GM18507 (cell line): ENCODE measurements around the gene APBA3.

Experiments used
- DNase-seq: peaks from one replicate; pipeline ENCODE4 v3.0.0; 2011; ENCODE audit warnings: low read depth; ENCODE audit not compliant: insufficient read length; ENCODE audit errors: extremely low spot score
- FAIRE-seq: peaks from 2 replicates; lab custom pipeline; 2011; peaks lifted over from hg19 to GRCh38; lab: Jason Lieb, UNC

Gene APBA3

DNA sequence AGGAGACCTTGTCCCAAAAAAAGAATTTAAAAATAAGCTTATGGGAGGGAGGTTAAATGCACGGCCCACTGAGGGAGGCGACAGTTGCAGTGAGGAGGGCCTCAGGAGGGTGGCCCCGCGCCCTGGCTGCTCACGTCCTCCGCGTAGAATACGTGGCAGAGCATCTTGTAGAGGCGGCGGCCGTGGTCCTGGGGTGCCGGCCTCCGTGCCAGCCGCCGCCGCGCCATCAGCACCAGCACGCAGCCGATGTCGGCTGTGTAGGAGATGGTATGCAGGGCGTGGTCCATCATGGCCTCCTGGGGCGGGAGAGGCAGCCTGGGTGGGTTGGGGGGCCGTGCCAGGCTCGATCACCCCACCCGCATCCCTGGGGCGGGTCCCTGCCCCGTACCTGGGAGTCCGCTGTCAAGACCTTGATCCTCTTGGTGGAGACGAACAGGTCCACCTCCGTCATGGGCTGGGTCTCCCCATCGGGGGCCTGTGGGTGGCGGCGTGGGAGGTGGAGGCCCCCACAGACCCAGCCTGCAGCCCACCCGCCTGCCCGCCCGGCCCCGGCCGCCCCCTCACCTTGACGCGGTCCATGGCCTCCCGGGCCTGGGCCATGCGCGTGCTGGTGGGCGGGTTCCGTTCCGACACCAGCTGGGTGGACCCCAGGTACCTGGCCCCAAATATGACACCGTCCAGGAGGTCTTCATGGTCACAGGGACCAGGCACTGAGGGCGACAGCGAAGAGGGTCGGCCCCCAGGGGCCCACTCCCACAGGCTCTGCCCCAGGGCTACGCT, 7.7 kb downstream of the APBA3 start:
- DNase-seq (no peak), FAIRE-seq (no peak)

GRCh38 chr19:3752492-3752891, 9.0 kb downstream of the APBA3 start:
- no peak for DNase-seq
- FAIRE-seq: no peak

- DNase-seq: no peak
- FAIRE-seq: no peak
These were observed 10.3 kb downstream of the APBA3 start for GRCh38 chr19:3751236-3751635.

DNA sequence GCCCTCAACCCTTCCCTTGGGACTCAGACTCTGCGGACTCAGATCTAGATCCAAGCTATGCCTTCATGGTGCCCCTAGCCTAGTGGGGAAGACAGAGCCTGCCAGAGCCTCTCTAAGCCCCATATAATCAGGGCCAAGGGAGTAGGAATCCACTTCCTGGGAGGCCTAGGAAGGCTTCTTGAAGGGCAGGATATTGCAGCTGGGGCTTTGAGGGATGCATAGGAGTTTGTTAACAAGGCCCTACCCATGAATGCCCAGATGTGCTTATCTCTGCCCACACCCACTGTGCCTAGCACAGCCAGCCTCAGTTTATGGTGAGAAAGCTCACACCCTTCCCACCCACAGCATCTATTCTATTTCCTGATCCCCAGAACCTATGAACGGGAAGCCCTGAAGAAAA, 11.3 kb downstream of the APBA3 start:
- DNase-seq (no peak), FAIRE-seq (no peak)

DNA sequence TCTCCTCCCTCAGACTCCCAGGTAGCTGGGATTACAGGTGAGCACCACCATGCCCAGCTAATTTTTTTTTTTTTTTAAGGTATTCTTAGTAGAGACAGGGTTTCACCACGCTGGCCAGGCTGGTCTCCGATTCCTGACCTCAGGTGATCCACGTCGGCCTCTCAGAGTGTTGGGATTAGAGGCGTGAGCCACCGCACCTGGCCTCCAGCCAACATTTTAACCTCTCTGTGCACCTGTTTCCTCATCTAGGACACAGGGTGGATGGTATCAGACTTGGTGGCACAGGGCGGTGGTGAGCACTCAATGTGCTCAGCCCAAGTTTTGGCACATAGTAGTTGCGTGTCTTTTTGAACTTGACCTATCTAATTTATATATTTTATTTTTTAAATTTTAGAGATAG, 12.5 kb downstream of the APBA3 start:
- DNase-seq (no peak), FAIRE-seq (no peak)

DNA sequence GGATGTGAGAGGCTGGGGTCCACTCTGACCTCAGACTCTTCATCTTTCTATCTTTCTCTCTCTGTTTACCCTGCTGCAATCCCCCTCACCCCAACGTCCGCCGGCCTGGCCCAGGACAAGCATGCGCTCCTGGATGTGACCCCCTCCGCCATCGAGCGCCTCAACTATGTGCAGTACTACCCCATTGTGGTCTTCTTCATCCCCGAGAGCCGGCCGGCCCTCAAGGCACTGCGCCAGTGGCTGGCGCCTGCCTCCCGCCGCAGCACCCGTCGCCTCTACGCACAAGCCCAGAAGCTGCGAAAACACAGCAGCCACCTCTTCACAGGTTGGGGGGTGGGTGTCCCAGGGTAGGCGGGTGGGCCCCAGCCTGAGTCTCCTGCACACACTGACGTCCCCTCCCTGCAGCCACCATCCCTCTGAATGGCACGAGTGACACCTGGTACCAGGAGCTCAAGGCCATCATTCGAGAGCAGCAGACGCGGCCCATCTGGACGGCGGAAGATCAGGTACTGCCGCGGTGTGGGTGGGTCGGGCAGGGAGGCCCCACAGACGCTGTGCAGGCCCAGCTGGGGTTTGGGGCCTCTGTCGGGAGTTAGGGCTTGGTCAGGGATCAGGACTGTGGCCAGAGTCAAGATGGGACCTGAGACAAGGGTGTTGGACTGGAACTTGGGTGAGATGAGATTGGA, 15.0 kb downstream of the APBA3 start:
- DNase-seq (no peak), FAIRE-seq (no peak)

DNA sequence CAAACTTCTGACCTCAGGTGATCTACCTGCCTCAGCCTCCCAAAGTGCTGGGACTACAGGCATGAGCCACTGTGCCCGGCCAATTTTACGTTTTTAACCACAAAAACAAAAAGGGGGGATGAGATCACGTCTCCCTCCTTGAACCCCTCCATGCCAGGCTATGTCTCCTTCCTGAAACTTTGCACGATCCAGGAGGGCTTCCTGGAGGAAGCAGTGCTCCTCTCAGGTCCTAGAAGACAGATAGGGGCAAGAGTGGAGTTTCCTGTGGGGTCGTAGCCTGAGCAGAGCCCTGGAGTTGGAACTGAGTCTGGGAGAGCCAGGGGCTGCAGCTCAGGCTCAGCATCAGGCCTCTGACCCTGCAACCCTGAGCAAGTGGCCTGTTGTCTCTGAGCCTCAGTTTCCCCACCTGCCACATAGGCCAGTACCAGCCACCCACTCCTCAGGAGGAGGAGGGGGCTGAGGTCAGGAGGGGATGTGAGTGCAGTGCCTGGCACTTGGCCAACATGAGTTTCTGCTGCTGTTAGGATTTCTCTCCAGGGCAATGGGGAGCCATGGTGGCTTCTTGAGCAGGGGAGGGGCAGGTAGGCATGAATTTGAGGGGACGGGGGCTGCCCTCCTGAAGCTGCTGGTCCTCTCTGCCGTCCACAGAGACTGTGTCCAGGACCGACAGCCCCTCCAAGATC, 16.0 kb downstream of the APBA3 start:
- FAIRE-seq (no peak), DNase-seq (no peak)

DNA sequence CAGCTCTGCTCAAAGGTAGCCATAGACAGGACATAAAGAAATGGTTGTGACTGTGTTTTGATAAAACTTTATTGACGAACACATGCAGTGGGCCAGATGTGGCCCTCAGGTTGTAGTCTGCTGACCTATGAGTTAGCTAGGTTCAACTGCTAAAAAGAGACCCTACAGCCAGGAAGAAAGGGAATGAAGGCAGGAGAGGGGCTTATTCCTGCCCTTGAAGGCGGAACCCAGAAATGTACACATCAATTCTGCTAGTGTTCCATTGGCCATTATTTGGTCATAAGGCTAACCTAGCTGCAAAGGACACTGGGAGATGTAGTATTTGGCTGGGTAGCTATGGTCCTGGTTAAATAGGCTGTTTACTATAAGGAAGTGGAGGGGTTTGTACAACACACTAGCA, 18.0 kb downstream of the APBA3 start:
- FAIRE-seq (no peak), DNase-seq (no peak)

DNA sequence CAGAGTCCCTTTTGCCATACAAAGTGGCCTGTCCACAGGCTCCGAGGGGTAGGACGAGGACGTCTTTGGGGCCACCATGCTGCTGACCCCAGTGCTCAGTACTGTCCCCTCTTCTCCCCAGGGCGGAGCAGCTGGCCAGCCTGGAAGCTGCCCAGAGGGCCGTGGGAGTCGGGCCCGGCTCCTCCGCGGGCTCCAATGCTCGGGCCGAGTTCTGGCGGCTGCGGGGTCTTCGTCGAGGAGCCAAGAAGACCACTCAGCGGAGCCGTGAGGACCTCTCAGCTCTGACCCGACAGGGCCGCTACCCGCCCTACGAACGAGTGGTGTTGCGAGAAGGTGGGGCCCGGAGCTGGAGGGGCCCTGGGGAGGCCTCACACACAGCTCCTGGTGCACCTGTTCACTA, 21.1 kb downstream of the APBA3 start:
- FAIRE-seq (no peak), DNase-seq (no peak)

DNA sequence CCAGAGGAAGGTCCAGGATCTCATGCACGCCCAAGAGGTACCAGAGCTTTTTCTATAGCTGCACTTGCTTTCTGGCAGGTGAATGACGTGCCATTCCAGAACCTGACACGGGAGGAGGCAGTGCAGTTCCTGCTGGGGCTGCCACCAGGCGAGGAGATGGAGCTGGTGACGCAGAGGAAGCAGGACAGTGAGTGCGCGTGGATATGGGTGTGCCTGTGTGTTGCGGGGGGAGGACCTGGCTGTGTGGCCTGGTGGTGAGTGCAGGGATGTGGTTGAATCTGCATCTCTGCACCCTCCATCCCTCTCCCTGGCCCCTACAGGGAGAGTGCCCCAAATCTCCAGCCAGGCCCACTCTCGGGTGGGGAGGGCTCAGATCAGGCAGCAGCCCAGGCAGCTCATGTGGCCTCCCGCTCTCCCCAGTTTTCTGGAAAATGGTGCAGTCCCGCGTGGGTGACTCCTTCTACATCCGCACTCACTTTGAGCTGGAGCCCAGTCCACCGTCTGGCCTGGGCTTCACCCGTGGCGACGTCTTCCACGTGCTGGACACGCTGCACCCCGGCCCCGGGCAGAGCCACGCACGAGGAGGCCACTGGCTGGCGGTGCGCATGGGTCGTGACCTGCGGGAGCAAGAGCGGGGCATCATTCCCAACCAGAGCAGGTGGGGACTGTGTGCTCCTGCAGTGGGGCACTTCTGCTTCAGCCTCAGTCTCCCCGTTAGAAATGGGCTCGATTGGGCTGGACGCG, 22.8 kb downstream of the APBA3 start:
- no peak for FAIRE-seq
- no peak for DNase-seq

DNA sequence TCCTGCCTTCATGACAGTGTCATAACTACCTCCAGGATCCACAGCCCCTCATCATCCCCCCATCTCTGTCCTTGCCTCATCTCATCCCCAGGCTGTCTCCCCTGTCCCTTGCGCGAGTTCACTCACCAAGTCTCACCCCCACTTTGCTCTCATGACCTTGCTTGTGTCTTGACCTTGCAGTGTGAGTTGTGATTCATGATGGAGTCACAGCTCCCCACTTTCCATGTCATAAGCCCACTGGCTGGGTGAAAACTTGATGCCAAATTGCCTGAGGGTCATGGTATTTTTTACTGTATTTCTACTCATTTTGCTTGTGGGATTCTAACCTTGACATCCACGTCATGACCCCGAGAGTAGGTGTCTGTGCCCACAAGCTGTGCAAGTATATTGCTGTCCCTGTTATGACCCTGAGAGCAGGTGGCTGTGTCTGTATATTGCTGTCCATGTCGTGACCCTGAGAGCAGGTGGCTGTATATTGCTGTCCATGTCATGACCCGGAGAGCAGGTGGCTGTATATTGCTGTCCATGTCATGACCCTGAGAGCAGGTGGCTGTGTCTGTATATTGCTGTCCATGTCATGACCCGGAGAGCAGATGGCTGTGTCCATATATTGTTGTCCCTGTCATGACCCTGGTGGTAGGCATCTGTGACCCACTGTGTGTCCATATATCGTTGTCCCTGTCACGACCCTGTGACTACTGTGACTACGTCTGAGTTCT, 23.8 kb downstream of the APBA3 start:
- no peak for DNase-seq
- FAIRE-seq: no peak

GRCh38 chr19:3736106-3736724, 25.3 kb downstream of the APBA3 start:
- no peak for DNase-seq
- FAIRE-seq: no peak

DNA sequence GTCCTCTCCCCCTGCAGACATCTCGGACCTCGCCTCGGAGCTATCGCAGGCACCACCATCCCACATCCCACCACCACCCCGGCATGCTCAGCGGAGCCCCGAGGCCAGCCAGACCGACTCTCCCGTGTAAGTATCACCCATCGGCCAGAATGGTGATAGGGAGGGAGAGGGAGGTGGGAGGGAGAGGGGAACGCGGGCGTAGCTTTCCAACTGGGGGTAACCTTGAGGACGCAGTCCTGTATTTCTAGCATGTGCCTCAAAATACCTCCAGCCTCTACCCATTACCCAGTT, 27.2 kb downstream of the APBA3 start:
- no peak for FAIRE-seq
- no peak for DNase-seq

DNA sequence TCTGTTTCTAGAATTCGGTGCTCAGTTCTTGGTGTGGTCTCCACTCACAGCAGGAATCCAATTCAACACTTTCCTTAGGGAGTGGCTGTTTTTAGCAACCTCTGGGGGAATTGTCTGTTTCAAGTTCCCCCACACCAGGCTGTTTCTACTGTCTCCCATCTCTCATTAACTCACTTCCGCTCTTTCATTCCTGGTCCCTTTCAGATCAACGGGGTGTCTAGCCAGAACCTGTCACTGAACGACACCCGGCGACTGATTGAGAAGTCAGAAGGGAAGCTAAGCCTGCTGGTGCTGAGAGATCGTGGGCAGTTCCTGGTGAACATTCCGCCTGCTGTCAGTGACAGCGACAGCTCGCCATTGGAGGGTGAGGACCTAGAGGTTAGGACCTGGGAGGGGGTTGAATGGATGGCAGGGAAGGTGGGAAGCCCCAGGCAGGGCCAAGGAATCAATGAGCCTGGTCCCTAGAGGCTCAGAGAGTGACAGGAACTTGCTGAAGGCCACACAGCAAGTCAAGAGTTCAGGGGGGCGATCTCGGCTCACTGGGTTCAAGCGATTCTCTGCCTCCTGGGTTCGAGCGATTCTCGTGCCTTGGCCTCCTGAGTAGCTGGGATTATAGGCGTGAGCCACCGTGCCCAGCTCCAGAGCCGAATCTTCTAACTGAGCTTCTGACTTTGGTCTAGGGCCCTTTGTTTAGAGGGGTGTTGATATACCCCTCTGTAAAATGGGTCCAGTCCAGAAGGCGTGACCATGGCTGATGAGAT, 27.8 kb downstream of the APBA3 start:
- FAIRE-seq (no peak), DNase-seq (no peak)

GRCh38 chr19:3732108-3732507, 29.4 kb downstream of the APBA3 start:
- DNase-seq: no peak
- FAIRE-seq: no peak

DNA sequence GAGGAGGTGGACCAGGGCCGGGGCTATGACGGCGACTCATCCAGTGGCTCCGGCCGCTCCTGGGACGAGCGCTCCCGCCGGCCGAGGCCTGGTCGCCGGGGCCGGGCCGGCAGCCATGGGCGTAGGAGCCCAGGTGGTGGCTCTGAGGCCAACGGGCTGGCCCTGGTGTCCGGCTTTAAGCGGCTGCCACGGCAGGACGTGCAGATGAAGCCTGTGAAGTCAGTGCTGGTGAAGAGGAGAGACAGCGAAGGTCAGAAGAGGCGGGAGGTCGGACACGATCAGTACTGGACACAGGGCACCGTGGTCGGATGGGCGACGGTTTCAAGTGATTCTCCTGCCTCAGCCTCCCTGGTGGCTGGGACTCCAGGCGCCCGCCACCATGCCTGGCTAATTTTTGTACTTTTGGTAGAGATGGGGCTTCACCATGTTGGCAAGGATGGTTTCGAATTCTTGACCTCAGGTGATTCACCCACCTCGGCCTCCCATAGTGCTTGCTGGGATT, 31.0 kb downstream of the APBA3 start:
- DNase-seq (no peak), FAIRE-seq (no peak)

DNA sequence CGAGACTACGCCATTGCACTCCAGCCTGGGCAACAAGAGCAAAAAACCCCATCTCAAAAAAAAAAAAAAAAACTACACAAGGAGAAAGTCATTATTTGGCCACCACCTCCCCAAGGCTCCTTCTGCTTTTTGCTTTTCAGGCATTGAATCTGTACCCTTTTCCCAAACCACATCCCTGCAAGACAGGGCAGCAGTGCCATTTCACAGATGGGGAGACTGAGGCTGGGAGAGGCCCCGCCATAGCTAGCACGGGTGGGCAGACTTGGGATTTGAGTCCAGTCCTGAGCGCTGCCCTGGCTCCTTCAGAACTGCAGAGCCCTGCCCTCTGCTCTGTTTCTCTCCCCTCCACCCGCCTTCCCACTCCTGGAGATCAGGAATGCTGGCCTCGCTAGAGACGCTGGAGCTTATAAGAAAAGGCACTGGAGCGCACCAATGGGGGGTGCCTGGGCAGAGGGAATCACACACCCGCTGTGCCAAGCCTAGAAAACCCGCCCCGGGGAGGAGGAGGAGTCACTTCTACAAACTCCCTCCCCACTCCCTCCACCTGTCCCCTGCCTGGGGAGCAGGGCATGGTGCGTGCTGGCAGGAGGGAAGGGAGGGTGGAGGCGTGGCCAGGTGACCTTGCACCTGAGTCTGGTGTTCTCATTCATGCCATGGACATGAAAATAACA, 35.7 kb downstream of the APBA3 start:
- no peak for FAIRE-seq

GRCh38 chr19:3725121-3725520, 36.4 kb downstream of the APBA3 start:
- no peak for DNase-seq
- FAIRE-seq: no peak

More for the DNA sequence above, 35.7 kb downstream of the APBA3 start:
- no peak for DNase-seq
